GM21717 (cell line): ENCODE measurements around the gene ENO3.

Experiments used
- ATAC-seq: cut with Tn5 transposase; IDR thresholded peaks from one replicate; pipeline ENCODE4 v1.9.1; 2021; ENCODE audit warnings: mild to moderate bottlenecking, moderate library complexity; ENCODE audit not compliant: unreplicated experiment

Gene ENO3

GRCh38 chr17:4949321-4950074 lies 1.4 kb upstream of the ENO3 start:
- peak; percentile 25 for ATAC-seq

- peak; percentile 0 for ATAC-seq
These were observed 709 bp upstream of the ENO3 start for GRCh38 chr17:4950075-4950745.

GRCh38 chr17:4951486-4951885 lies 567 bp downstream of the ENO3 start:
- ATAC-seq, result no peak

GRCh38 chr17:4953451-4953961 lies 2.6 kb downstream of the ENO3 start:
- no peak for ATAC-seq

GRCh38 chr17:4955091-4955490 lies 4.2 kb downstream of the ENO3 start:
- no peak for ATAC-seq

- ATAC-seq, result no peak
These were observed 5.7 kb downstream of the ENO3 start for GRCh38 chr17:4956493-4957061.

- ATAC-seq, result no peak
These were observed 7.2 kb downstream of the ENO3 start for GRCh38 chr17:4958102-4958501.

- no peak for ATAC-seq
These were observed 8.5 kb downstream of the ENO3 start for GRCh38 chr17:4959261-4959965.

GRCh38 chr17:4960279-4960922 lies 9.5 kb downstream of the ENO3 start:
- ATAC-seq, result no peak

- ATAC-seq, result no peak
These were observed 14.5 kb downstream of the ENO3 start for GRCh38 chr17:4965311-4965986.

GRCh38 chr17:4966844-4967538 lies 16.1 kb downstream of the ENO3 start:
- peak; percentile 75 for ATAC-seq

- peak; percentile 43 for ATAC-seq
These were observed 16.9 kb downstream of the ENO3 start, which contains the start of gene SPAG7 for GRCh38 chr17:4967539-4968485. SPAG7 (minus strand) TSS chr17:4967817; CDS start chr17:4967804, 13 bp downstream.

- ATAC-seq, result no peak
These were observed 17.6 kb downstream of the ENO3 start for GRCh38 chr17:4968486-4969046.

GRCh38 chr17:4969047-4969550 lies 18.2 kb downstream of the ENO3 start:
- no peak for ATAC-seq

GRCh38 chr17:4969551-4970173 lies 18.7 kb downstream of the ENO3 start:
- no peak for ATAC-seq

- ATAC-seq, result no peak
These were observed 19.4 kb downstream of the ENO3 start for GRCh38 chr17:4970273-4970672.

GRCh38 chr17:4971826-4972225 lies 20.9 kb downstream of the ENO3 start:
- ATAC-seq, result no peak
